HCT116 (cell line): Measurements from ENCODE around the gene ARGLU1. TPM values are rescaled to one million over a fixed set of nuclear protein-coding genes. Genes with fewer than 3 reads are reported as not detected.

Source experiments
- ATAC-seq: fragments of 200-7000 bp; cut with Tn5 transposase; 2 replicates; pipeline ENCODE4 v1.9.1; 2020; ENCODE audit warnings: mild to moderate bottlenecking, moderate library complexity
- BruUV-seq: library from RNA; stranded (reverse); fragments of 400-500 nt; replicated peaks from 2 replicates; lab custom pipeline; 2021; lab: Mats Ljungman, UMichigan
- CTCF ChIA-PET: fragments of 300-600 bp; sonication (Branson Sonifier 250); formaldehyde crosslinking; loops from one replicate; lab custom pipeline; 2021; ENCODE audit warnings: antibody characterized with exemption; lab: Charles Lee
- POLR2A ChIA-PET: fragments of 300-600, 350-600 bp; sonication (Branson Sonifier 250); formaldehyde crosslinking; loops from one replicate; lab custom pipeline; 2021; ENCODE audit warnings: antibody characterized with exemption; lab: Charles Lee
- RAD21 ChIA-PET, 2 experiments: fragments of 300-600 bp; sonication (Branson Sonifier 250); formaldehyde crosslinking; loops; one replicate each; lab custom pipeline; 2023; ENCODE audit warnings: low total read pairs in 2 of 2; ENCODE audit not compliant: uncharacterized antibody in 2 of 2, unreplicated experiment in 2 of 2, low non-redundant PET in 1 of 2; lab: Charles Lee
- DNase-seq: peaks from one replicate; pipeline ENCODE4 v3.0.0-alpha.2; 2010; ENCODE audit warnings: low read depth, low spot score
- H2AFZ ChIP-seq: fragments of 200-600 bp; shearing (Covaris generic), sonication (generic); 2 replicates; pipeline ENCODE4 v1.6.1; 2017; ENCODE audit warnings: low read depth, mixed run types, mixed read lengths, antibody characterized with exemption, low read length; ENCODE audit not compliant: poor library complexity, severe bottlenecking
- H3K27ac ChIP-seq: 2 replicates; pipeline ENCODE4 v1.5.1; 2012; ENCODE audit warnings: low read depth, low read length
- H3K27me3 ChIP-seq: fragments of 200-600 bp; sonication (generic); 2 replicates; pipeline ENCODE4 v1.6.1; 2016; ENCODE audit warnings: mixed run types, low read length, mixed read lengths; ENCODE audit not compliant: insufficient read depth
- H3K36me3 ChIP-seq, 2 experiments: fragments of 200-500 bp in 1 of 2; fragments of 200-600 bp in 1 of 2; sonication (Bioruptor generic) in 1 of 2; sonication (generic) in 1 of 2; 2 replicates each; pipeline versions ENCODE4 v1.5.1 to v1.6.1; 2014 to 2016; ENCODE audit warnings: low read length in 2 of 2, inconsistent platforms in 1 of 2, mixed read lengths in 1 of 2, mixed run types in 1 of 2; ENCODE audit not compliant: insufficient read depth in 2 of 2, control insufficient read depth in 1 of 2
- H3K4me1 ChIP-seq, 2 experiments: fragments of 200-600 bp in 1 of 2; sonication (generic) in 1 of 2; 2 replicates each; pipeline versions ENCODE4 v1.5.1 to v1.6.1; 2012 to 2017; ENCODE audit warnings: low read length in 2 of 2, inconsistent platforms in 1 of 2, mild to moderate bottlenecking in 1 of 2, mixed read lengths in 1 of 2, mixed run types in 1 of 2, moderate library complexity in 1 of 2; ENCODE audit not compliant: insufficient read depth in 2 of 2, control insufficient read depth in 1 of 2
- H3K4me2 ChIP-seq: fragments of 200-600 bp; sonication (generic); 2 replicates; pipeline ENCODE4 v1.6.1; 2017; ENCODE audit warnings: mixed run types, low read length, mixed read lengths
- H3K4me3 ChIP-seq, 2 experiments: fragments of 200-600 bp in 1 of 2; sonication (generic) in 1 of 2; replicated peaks in 1 of 2; 2 replicates each; pipeline ENCODE4 v1.5.1; 2011 to 2016; ENCODE audit warnings: low read length in 2 of 2, control low read depth in 1 of 2, low read depth in 1 of 2, mild to moderate bottlenecking in 1 of 2, mixed read lengths in 1 of 2, mixed run types in 1 of 2
- H3K79me2 ChIP-seq: fragments of 200-600 bp; sonication (generic); 2 replicates; pipeline ENCODE4 v1.6.1; 2017; ENCODE audit warnings: mild to moderate bottlenecking, mixed run types, low read length, moderate library complexity, mixed read lengths; ENCODE audit not compliant: insufficient read depth
- H3K9ac ChIP-seq: fragments of 200-600 bp; sonication (generic); 2 replicates; pipeline ENCODE4 v1.6.1; 2016; ENCODE audit warnings: low read length, mixed read lengths
- H3K9me2 ChIP-seq: fragments of 200-600 bp; sonication (generic), shearing (Covaris generic); 2 replicates; pipeline ENCODE4 v1.6.1; 2017; ENCODE audit warnings: mixed run types, mild to moderate bottlenecking, moderate library complexity; ENCODE audit not compliant: insufficient read depth
- H3K9me3 ChIP-seq, 2 experiments: fragments of 200-500 bp in 1 of 2; fragments of 200-600 bp in 1 of 2; sonication (Bioruptor generic) in 1 of 2; sonication (generic) in 1 of 2; 2 replicates each; pipeline ENCODE4 v1.6.1; 2014 to 2017; ENCODE audit warnings: low read length in 2 of 2, mixed read lengths in 2 of 2, inconsistent platforms in 1 of 2, low read depth in 1 of 2, mild to moderate bottlenecking in 1 of 2, mixed run types in 1 of 2, moderate library complexity in 1 of 2; ENCODE audit not compliant: control insufficient read depth in 1 of 2, insufficient read depth in 1 of 2
- H4K20me1 ChIP-seq: fragments of 200-600 bp; sonication (generic), shearing (Covaris generic); 2 replicates; pipeline ENCODE4 v1.6.1; 2017; ENCODE audit warnings: mixed run types, mild to moderate bottlenecking, moderate library complexity; ENCODE audit not compliant: insufficient read depth
- ATF3 ChIP-seq: IDR thresholded peaks from 2 replicates; pipeline ENCODE4 v1.6.1; 2012
- CBX3 ChIP-seq: IDR thresholded peaks from 2 replicates; pipeline ENCODE4 v1.6.1; 2012; ENCODE audit warnings: low read depth
- CTCF ChIP-seq, 3 experiments: fragments of 200-600 bp in 1 of 3; sonication (generic) in 1 of 3; IDR thresholded peaks in 2 of 3; conservative IDR thresholded peaks in 1 of 3; 2 replicates each; pipeline ENCODE4 v1.5.1; 2012 to 2017; ENCODE audit warnings: low read depth in 2 of 3, low read length in 2 of 3, antibody characterized with exemption in 1 of 3, borderline replicate concordance in 1 of 3, control low read depth in 1 of 3, mild to moderate bottlenecking in 1 of 3, mixed read lengths in 1 of 3, mixed run types in 1 of 3, moderate library complexity in 1 of 3; ENCODE audit not compliant: insufficient read depth in 1 of 3
- EGR1 ChIP-seq: IDR thresholded peaks from 2 replicates; pipeline ENCODE4 v1.6.1; 2012; ENCODE audit warnings: low read depth
- EZH2 ChIP-seq: fragments of 200-600 bp; sonication (generic); IDR thresholded peaks from 2 replicates; pipeline ENCODE4 v1.6.1; 2017; ENCODE audit warnings: antibody characterized with exemption, mixed run types
- JUND ChIP-seq: IDR thresholded peaks from 2 replicates; pipeline ENCODE4 v1.6.1; 2012
- POLR2A ChIP-seq: IDR thresholded peaks from 2 replicates; pipeline ENCODE4 v1.7.0; 2011; ENCODE audit warnings: borderline replicate concordance; ENCODE audit not compliant: insufficient read depth, insufficient read length; ENCODE audit errors: extremely low read depth
- REST ChIP-seq: IDR thresholded peaks from 2 replicates; pipeline ENCODE4 v1.6.1; 2012; ENCODE audit warnings: low read depth
- SIN3A ChIP-seq: IDR thresholded peaks from 2 replicates; pipeline ENCODE4 v1.6.1; 2012; ENCODE audit warnings: low read depth
- SP1 ChIP-seq: IDR thresholded peaks from 2 replicates; pipeline ENCODE4 v1.6.1; 2012; ENCODE audit warnings: low read depth
- YY1 ChIP-seq: IDR thresholded peaks from 2 replicates; pipeline ENCODE4 v1.6.1; 2011; ENCODE audit warnings: low read length, low read depth, moderate library complexity, mild to moderate bottlenecking; ENCODE audit not compliant: insufficient replicate concordance; ENCODE audit errors: extremely low read depth
- ZBTB33 ChIP-seq: IDR thresholded peaks from 2 replicates; pipeline ENCODE4 v1.6.1; 2011; ENCODE audit warnings: mild to moderate bottlenecking, low read length, moderate library complexity; ENCODE audit not compliant: insufficient replicate concordance; ENCODE audit errors: extremely low read depth
- ZNF274 ChIP-seq: fragments of 200-500 bp; sonication (Bioruptor generic); IDR thresholded peaks from 2 replicates; pipeline ENCODE4 v1.6.1; 2014; ENCODE audit warnings: mild to moderate bottlenecking, low read depth, low read length, inconsistent platforms
- intact Hi-C: fragments of 100-400 bp; cut with micrococcal nuclease; formaldehyde crosslinking; loops from 2 replicates; pipeline ENCODE4 v1.10.0; 2022
- total RNA-seq: library from RNA; stranded (reverse); gene quantifications from one replicate; pipeline ENCODE4 v1.2.1, GENCODE V29; 2021; ENCODE audit not compliant: unreplicated experiment

Gene ARGLU1
- total RNA-seq, 1 experiment from 2014 or later = 57.8 TPM

GRCh38 chr13:106599875-106600797 lies 32.2 kb upstream of the ARGLU1 start:
- intact Hi-C loops = no loop called here
- Histone ChIP-seq H3K4me3 (no peak overlapping the region), H3K79me2 (no peaks in the 10 kb centered on the region), H3K4me2 (no peak overlapping the region), H3K27ac (no peak overlapping the region), H3K9ac (no peak overlapping the region), H3K36me3 (no peaks in the 10 kb centered on the region), H3K4me1 (no peaks in the 10 kb centered on the region), H3K9me2 (no peaks in the 10 kb centered on the region), H3K9me3 (no peaks in the 10 kb centered on the region), H3K27me3 (no peaks in the 10 kb centered on the region), H2AFZ (no peak overlapping the region), H4K20me1 (no peaks in the 10 kb centered on the region)
- DNase-seq (no peak), ATAC-seq (no peak)
- ChIA-PET RAD21 (no interaction called here), POLR2A (no interaction called here), CTCF (interaction anchor here (1.4 kb wide), 1 partner anchor 20 kb away, joined by 4 read pairs; no protein-coding TSS in a partner anchor)
- no TSS peak for BruUV-seq
- TF ChIP-seq ATF3 (no peak), EGR1 (no peak), JUND (no peak), YY1 (no peak), POLR2A (no peak), ZBTB33 (no peak), REST (no peak), SIN3A (no peak), ZNF274 (no peak), CTCF (IDR thresholded peaks at IDR 0.05 in 2 of 3, conservative IDR thresholded peaks at IDR 0.05 in 1 of 3; ENCODE audit: borderline replicate concordance in 1 of 3, insufficient read depth in 1 of 3, low read depth in 2 of 3, low read length in 2 of 3) (no peak), CBX3 (no peak), SP1 (no peak), EZH2 (no peak)
